Fibroblast of skin of right biceps (primary cell): ENCODE results near the gene SOCS4.

Source experiments
- DNase-seq: peaks from one replicate; pipeline ENCODE4 v3.0.0-alpha.2; 2013

SOCS4 gene

GRCh38 chr14:55092341-55092740 is 65.3 kb downstream of the SOCS4 start:
- DNase-seq: peak; percentile 74

DNA sequence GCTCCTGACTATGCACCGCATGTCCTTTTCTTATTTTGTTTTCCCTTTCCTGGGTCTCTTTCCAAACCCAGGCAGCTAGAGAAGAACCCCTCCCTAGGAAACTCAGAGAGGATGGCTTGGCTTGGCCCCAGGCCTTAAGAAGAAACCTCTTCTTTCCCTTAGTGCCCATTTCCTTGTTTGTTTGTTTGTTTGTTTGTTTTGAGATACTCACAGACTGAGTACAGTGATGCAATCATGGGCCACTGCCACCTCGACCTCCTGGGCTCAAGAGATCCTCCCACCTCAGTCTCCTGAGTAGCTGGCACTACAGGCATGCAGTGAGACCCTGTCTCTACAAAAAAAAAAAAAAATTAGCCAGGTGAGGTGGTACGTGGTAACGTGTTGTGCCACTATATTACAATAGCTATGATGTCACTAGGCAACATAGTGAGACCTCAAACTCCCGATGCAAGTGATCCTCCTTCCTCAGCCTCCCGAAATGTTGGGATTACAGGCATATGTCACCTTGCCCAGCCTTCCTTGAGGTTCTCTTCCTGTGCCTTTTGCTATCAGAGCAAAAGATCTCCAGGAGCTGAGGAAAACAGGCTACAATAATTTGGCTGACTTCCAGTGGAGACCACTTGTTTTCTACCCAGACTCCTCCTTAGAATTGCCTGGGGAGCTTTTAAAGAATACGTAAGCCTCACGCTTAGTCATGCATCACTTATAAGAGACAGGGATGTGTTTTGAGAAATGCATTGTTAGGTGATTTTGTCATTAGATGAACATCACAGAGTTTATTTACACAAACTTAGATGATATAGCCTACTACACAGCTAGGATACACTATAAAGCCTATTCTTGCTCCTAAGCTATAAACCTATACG is 67.5 kb downstream of the SOCS4 start:
- DNase-seq: peak; percentile 70

- DNase-seq: peak; percentile 38
Measured at GRCh38 chr14:55097881-55098560, 71.0 kb downstream of the SOCS4 start.

DNA sequence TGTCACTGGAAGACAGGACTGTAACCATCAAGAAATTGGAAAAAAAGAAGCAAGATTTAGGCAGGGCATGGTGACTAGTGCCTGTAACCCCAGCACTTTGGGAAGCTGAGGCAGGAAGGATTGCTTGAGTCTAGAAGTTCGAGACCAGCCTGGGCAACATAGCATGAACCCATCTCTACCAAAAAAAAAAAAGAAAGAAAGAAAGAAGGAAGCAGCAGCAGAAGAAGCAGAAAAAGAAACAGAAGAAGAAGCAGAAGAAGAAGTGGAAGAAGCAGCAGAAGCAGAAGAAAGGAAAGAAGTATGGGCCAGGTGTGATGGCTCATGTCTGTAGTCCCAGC is 71.5 kb downstream of the SOCS4 start:
- DNase-seq: no peak
